GM21717 (cell line): ENCODE data around the gene KDM4B.
"Not testable (repeated sequence)": the region's sequence is repeated elsewhere in the genome, so short reads cannot be mapped to it uniquely, and the experiment has no call there.

Source experiments
- ATAC-seq: cut with Tn5 transposase; IDR thresholded peaks from one replicate; pipeline ENCODE4 v1.9.1; 2021; ENCODE audit warnings: mild to moderate bottlenecking, moderate library complexity; ENCODE audit not compliant: unreplicated experiment

The KDM4B gene

DNA sequence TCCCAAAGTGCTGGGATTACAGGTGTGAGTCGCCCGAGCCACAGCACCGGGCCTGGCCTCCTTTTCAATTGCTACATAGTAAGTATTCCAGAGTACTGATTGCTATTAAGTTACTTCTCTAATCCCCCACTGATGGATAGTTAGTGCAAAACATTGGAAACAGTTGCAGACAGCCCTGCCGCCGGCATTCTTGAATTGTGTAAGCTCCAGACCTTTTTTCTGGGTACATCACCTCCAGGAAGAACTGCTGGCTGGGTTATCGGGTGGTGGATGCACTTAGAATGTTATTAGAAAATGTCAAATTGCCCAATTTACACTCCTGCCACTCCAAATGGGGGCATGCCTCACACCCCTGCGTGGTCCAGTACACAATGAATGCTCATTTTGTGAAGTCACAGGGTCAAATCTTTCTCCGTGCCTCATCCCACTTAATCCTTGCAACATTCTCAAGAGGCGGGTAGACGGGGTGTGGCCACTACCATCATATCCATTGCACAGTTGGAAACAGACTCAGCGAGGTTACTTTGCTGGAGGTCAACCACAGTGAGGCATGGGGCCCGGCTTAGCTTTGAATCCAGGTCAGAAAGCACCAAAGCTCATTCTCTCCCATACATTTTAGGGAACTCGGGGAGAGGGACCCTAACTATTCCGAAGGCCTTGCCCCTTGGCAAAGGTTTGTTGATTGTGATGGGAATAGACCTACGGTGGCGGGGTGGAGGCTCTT, 1.0 kb upstream of the KDM4B start:
- ATAC-seq = no peak

DNA sequence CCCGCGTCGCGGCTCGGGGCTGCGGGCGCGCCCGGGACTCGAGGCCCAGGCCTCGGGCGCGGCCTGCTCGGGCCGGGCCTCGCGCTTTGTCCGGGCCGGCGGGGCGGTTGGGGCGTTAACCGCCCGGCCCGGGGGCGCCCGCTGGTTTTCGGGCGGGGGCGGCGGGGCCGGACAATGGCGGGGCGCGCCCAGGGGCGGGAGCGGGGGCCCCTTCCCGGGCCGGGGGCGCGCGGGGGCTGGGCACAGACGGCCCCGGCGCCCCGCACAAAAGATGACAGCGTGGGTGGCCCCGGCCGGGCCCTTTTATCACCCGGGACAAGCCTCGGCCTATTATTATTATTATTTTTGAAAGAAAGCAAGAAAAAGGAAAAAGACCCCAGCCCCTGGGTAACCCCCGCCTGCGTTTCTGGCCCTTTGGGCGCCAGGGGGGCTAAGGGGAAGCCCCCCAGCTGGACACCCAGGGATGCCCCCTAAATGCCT, 419 bp downstream of the KDM4B start:
- ATAC-seq = no peak

DNA sequence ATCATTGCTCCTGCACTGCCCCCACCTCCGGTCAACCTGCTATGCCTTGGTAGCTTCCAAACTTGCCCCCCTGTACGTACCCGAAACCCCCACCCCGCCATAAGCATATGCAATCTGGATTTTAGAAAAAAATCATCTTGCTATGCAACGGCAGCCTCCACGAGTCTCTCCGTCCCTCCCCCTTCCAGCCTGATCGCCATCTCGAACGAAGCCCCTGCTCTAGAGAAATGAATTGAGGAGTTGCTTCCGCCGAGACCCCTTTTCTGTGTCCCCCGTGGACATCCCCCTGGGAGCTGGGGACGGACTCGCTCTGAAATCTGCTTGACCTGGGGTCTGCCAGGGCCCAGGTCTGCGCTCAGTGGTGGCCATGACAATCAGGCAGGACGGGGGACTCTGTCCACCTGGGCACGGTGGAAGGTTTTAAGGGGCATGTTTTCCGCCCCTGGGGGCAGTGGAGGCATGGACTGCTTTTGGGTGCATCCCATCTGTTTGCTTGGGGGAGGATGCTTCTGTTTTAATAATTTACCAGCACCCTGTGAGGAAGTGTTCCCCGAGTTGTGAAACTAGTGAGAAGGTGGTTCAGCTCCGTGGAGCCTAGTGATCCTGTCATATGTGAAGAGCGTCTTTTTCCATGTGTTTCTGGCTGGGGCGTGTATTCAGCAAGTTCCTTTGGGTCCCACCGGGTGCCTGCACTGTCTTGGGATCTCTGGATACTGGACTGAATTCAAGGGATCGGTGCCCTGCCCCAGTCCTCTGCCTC, 1.0 kb downstream of the KDM4B start:
- no peak for ATAC-seq

DNA sequence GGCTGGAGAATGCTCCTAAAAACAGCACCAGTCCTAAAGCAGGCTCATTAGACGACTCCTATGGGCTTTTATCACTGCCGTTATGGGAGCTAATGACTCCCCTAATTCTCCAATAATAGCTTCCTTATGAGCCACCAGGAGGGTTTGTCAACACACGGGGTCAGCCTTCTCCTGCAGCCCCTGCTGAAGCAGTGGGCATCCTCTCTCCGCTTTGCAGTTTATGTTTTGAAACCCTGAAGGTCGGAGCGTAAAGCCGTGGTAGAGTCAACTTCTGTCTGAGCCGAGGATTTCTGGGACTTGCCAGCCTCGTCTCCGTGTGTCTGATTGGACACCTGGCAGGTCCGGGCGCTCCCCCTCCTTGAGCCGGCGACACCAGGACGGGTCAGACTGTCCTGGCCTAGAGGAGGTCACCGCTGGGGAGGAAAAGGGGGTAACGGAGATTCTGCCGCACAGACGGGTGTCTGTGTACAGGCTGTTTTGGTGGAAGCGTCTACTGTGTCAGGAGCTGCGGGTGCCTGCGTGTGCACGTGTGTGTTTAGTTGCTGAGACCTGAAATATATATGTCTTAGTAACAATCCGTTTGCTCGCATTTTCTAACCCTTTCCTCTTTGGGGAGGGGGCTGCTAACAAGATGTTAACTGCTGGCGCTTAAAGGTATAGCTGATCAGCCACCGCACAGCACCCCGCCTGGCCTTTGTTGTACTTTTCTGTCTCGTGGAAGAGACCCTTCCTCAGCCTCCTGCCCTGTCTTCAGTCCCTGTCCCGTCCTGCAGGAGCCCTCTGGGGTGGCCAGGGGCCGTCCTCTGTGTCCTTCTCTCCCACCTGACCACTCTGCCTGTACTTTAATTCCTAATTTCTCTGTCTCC, 1.9 kb downstream of the KDM4B start:
- no peak for ATAC-seq

DNA sequence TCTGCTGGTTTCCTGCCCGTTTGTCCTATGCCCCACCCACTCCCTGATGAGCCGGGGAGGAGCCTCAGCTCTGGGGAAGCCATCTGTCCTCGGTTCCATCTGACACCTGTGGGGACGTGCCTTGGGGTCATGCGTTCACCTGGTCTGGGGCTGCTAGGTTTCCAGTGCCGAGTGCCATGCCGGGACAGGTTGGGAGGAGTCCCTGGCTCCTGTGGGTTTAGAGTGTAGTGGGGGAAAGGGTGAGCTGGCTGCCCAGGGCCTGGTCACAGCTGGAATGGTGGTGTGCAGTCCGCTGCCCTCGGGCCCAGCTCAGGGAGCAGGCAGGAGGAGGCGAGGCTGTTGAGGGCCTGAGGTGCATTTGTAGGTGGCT, 2.5 kb downstream of the KDM4B start:
- no peak for ATAC-seq

DNA sequence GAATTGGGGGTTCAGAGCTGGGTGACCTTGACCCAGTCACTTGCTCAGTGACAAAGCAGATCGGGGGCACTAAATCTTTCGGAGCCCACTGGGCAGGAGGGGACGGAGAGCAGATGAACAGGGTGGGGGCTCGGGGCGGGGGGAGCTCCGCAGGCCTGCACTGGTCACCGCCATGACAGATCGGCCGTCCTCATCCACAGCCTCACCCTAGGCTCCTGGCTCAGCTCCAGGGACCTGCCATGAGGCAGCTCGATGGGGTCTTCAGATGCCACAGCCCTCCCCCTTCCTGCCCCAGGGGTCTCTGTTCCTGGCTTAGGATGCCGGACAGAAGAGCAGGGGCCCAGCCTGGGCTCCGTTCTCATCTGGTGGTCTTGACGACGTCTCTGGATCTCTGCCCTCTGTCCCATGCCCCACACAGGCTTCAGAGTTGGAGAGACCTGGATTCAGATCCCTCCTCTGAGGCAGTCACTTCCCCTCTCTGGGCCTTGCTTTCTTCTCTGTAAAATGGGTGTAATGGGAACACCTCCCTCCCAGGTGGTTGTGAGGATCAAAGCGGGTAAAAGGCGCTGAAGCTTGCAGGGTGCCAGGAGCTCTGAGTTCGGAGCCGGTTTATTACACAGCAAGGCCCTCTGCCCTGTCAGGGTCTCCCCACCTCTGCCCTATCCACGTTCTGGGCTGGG, 3.0 kb downstream of the KDM4B start:
- ATAC-seq = no peak

DNA sequence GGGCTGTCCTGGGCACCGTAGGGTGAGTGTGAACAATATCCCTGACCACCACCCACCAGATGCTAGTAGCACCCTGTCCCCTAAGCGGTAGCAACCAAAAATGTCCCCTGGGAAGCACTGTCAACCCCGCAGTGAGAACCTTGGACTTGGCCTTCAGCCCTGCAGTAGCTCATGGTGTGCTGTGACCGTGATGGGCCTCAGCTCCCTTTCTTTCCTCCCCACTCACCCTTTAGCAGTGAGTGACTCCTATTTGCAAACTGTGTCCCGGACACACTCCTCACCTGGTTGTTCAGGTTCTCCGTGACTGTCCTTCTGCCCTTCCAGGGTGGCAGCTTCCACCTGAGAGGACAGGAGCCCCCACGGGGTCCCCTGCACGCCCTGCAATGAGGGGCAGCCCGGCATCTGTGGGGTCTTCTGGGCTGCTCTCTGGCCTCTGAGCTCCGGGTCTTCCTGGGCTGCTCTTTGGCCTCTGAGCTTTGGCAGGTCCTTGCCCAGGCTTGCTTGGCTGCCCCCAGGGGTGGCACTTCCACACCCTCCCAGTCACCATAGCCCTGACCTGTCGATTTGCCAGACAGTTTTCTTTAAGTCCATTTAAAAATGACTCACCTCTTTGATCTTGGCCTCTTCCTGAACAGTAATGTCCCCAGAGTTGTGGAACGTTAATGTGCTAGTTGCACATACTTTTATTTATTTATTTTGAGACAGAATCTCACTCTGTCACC, 3.8 kb downstream of the KDM4B start:
- no peak for ATAC-seq

DNA sequence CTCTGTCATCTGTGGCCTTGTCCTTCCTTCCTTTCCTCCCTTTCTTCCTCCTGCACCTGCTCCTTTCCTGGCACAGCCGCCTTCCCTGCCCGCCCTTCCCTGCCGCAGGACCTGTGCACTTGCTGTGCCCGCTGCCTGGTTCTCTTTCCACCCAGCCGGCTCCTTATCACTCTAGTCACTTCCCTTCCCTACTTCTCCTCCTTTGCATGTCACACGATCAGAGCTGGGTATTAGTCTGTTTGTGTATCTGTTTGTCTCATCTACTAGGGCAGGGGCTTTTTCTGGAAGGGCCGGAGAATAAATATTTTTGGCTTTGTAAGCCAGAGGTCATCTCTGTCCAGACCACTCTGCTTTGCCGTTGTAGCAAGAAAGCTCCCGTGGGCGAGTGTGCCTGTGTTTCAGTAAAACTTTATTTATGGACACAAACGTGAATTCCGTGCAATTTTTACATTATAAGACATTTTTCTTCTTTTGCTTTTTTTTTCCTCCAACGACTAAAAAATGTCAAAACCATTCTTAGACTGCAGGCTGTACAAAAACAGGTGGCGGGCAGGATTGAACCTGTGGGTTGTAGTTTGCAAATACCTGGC, 6.1 kb downstream of the KDM4B start:
- no peak for ATAC-seq

DNA sequence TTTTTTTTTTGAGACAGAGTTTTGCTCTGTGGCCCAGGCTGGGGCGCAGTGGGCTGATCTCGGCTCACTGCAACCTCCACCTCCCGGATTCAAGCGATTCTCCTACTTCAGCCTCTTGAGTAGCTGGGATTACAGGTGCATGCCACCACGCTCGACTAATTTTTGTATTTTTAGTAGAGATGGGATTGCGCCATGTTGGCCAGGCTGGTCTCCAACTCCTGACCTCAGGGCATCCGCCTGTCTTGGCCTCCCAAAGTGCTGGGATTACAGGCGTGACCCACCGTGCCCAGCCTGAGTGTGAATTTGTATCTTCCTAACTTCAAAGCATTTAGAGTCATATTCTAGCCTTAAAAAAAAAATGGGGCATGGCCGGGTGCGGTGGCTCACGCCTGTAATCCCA, 6.7 kb downstream of the KDM4B start:
- ATAC-seq = not testable (repeated sequence)

DNA sequence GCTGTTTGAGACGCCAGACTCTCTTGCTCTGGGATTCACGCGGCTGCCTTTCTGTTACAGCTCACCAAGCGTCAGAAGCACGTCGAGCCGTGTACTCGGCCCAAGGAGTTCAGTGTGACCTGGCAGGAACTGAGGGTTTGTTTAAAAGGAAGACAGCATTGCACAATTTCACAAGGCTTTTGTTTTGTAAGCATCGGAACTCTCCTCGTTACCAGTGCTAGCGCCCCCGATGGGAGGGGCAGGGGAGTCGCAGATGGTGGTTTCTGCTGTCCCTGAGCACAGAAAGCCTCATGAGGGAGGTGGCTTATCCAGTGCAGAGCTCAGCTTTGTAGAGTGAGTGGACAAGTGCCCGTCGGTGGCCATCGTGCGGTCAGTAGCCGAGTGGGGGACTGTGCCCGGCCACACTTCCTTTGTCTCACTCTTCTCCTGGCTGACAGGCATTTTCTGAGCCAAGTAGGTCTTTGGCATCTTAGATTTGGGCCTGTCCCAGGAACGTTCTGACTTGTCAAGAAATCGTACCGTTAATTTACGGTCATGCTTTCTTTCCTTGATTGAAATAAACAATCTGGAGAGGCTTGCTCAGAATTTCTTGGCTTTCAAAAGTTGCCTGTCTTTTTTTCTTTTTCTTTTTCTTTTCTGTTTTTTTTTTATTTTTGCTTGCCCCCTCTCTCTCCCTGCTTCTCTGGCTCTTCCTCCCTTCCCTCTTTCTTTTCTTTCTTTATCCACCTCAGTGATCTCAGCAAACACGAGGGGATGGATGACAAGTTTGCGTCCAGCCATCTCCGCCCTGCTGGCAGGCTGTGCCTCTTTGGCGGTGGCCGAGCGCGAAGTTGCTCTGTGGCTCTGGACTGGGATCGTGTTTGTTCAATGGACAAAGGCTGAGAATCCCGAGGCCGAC, 7.7 kb downstream of the KDM4B start:
- ATAC-seq = no peak

DNA sequence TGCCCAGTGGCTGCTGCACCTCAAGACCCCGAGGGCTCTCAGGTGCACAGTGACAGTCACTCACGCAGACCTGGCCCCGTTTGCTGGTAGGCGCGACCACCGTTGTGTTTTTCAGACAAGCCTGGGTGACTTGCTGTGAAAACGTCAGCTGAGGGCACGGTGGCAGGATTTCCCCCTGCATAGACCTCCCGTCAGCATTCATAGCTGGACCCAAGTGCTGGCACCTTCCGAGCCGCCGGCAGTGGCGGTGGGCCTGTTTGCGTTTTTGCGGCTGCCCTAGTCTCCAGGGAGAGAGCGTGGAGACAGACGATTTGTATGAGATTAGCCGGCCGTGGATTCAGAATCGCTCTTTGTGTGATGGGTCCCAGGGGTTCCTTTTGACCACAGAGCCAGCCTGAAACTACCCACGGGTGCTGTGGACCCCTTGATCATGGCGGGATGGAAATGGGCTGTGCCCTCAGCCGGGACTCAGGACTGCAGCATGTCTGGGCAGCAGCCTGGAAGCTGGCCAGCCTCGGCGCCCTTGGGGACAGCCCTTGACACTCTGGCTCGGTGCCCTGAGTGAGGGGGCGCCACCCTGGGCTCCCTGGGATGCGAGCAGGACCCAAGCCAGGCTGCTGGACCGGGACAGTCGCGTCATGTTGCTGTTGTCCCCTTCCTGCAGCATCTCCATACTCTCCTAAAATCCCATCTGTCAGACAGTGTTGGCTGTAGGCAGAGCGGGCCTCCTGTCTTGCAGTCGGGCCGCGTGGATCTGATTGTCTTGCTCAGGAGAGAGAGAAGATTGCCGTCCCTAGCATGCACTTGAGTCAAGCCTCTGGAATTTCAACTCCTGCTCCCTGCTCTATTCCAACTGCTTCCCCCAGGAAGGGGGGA, 8.6 kb downstream of the KDM4B start:
- ATAC-seq = no peak

DNA sequence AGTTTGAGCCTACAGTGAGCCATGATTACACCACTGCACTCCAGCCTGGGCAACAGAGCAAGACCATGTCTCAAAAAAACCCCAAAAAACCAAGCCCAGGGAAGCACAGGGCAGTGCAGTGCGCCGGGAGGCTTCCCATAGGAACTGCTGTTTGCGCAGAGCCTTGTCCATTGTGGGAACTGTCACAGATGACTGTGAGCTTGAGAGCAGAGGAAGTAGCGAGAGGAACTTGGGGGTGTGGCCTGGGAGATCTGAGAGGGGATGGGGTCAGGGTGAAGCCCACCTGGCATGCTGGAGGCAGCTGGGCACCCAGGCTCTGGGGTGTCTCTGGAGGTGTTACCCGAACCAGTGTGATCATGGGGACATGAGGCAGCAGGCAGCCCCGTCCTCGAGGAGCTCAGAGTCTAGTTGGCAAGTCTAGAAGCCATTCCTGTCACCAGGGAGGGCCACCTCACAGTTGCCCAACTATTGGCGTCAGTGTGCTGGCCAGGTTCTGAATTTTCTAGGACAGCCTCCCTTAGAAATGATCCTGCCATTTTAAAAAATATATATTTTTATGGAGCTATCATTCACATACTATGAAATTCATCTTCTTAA, 10.4 kb downstream of the KDM4B start:
- ATAC-seq = no peak

DNA sequence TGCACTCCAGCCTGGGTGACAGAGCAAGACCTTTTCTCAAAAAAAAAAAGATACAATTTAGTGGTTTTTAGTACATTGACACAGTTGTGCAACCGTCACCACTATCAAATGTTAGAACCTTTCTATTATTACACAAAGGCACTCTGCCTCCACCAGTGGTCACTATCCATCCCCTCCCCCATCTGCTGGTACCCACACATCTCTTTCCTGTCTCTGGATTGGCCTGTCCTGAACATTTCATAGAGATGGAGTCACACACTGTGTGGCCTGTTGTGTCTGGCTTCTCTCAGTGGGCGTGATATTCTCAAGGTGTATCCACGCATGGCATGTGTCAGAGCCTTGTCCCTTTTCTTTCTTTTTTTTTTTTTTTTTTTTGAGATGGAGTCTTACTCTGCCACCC, 11.2 kb downstream of the KDM4B start:
- ATAC-seq = no peak

DNA sequence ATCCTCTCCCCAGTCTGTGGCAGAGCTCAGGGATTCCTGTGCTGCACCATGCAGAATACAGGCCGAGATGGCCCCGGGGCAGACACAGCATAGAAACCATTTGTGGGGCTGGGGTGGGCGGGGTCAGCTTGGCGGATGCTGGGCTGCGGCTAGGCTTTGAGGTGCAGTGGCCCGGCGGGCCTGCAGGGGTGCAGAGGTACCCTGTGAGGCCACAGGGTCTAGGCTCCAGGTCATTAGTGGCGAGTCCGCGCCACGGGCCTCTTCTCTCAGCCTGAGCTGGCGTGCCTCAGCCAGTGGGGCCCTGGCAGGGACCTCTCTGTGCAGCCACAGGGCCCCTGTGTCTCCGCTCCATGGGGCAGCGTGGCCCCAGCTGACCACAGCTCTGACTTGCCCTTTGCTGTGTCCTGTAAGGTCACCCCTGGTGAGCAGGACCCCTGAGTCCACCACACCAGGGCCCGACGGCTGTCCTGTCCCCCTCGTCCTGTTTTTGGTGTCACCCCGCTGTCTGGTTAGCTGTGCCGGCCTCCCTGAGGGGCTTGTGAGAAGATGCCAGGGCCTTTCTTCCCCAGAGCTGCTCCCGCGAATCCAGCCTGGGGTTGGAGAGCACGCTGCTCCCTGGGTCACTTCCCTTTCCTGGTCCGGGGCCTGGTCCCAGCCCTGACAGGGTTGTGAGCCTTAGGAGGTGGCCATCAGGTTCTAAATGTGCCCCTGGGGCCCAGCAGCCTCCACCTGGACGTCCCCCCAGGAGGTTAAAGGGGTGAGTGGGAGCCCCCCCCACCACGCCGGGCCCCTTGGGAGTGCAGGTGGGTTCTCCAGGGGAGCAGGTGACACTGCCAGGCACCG, 12.1 kb downstream of the KDM4B start:
- no peak for ATAC-seq

DNA sequence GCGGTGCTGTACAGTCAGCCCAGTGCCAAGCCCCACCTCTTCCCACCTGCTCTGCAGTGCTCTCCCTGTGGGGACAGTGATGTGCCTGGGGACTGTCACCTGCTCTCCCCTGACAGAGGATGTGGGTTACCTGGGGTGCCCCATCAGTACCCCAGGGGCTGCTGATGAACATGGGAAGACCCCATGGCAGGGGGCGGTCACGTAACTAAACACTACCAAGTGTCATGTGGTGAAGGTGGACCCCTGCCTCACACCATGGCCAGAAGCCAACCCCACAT, 12.7 kb downstream of the KDM4B start:
- ATAC-seq = no peak

DNA sequence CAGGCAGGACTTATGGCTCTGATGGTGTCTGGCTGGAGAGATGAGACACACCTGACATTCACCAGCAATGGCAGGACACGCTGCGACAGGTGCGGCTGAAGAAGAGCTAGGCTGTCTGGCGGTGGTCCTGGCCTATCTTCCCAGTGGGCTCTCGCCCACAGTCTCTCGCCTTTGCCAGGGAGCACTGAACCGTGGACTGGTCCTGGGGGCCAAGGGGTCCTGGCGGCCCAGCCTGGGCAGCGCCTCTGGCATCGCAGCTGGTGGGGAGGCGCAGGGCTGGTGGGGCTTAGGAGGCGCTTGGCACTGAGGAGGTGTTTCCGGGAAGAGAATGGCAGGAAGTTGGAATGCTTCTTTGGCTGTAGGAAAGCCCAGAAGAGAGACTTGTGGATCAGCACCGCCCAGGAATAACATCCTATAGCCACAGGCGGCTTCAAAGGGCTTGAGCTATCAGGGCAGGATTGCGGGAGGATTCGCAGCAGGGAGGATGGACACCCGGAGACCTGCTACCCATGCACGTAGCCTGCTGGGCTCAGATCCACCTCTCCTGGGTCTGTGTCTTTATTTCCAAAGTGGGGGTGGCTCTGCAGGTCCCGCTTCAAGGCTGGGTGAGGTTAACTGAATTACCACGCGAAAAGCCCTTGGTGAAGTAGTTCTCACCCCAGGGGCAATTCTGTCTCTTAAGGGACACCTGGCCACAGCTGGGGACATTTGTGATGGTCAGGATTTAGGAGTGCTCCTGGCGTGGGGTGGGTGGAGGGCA, 14.6 kb downstream of the KDM4B start:
- ATAC-seq = no peak
